ENCODE measurements around the gene CCDC192.

GRCh38 chr5:127885176-127885575, 182.0 kb downstream of the CCDC192 start:
- no peak for TF ChIP-seq CTCF (conservative IDR thresholded peaks at IDR 0.05; ENCODE audit: low read length)
- no peak for TF ChIP-seq EZH2phosphoT487 (IDR thresholded peaks at IDR 0.05; ENCODE audit: borderline replicate concordance)

Data from Loucy (cell line).